COLO668 (cell line): Measurements from ENCODE around the gene IGSF23.
"Not testable (repeated sequence)": the region's sequence is repeated elsewhere in the genome, so short reads cannot be mapped to it uniquely, and the experiment has no call there.

Experiments used
- DNase-seq: peaks from one replicate; lab custom pipeline; 2025; ENCODE audit not compliant: unreplicated experiment; lab: John Stamatoyannopoulos, UW

IGSF23 gene

DNA sequence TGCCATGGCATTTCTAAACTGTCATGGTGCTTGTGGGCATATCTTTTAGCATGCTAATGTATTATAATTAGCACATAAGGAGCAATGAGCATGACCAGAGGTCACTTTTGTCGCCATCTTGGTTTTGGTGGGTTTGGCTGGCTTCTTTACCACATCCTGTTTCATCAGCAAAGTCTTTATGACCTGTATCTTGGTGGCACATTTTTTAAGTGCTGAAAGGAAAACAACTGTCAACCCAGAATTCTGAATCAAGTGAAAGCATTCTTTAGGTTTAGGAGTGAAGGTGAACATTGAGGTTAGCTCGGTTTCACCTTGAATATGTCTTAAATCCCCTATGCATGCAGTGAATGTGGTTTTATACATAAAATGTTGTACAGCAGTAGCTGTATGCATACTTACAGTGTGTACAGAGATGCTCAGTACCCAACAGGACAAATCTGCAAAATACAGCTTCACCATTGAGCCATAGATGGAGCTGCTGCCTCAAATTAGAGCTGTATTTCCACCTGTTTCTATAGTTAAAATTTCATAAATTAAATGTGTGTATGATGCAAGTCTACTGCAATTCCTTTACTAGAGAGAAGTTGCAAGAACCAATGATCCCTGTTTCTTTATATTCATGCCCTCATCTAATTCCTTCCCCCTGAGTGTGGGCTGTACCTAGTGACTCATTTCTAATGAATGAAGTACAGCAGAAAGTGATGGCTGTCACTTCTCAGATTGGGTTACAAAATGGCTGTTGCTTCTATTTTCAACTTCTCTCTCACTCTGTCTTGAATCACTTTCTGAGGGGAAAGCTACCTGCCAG is 25.2 kb upstream of the IGSF23 start:
- DNase-seq = no peak

DNA sequence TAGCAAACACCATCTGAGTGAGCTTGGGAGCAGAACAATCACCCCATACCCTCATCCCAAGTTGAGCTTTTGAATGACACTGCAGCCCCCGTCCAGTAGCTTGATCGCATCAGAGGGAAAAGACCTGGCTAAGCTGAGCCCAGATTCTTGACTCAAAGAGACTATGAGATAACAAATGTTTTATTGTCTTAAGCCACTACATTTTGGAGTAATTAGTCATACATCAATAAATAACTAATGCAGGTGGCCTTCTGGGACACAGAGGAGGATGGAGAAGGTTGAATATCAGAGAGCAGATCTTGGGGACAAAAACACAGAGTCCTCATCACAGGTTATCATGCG is 24.6 kb upstream of the IGSF23 start:
- no peak for DNase-seq

DNA sequence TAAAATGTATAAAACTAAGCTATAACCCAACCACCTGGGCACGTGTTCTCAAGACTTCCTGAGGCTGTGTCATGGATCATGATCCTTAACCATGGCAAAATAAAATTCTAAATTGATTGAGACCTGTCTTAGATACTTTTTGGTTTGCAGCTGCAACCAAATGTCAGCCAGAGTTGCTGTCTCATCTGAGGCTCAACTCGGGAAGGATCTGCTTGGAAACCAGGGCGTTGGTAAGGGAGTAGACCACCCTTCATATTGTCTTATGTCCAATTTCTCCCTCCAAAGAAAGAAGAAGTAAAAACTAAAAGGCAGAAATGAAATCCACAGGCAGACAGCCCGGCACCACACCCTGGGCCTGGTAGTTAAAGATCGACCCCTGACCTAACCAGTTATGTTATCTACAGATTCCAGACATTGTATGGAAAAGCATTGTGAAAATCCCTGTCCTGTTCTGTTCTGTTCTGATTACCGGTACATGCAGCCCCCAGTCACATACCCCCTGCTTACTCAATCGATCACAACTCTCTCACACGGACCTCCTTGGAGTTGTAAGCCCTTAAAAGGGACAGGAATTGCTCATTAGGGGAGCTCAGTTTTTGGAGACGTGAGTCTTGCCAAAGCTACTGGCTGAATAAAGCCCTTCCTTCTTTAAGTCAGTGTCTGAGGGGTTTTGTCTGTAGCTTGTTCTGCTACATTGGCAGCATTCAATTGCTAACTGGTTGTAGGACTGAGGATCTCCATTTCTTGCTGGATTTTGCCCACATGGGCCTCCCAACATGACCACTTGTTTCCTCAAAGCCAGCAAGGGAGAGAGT is 22.9 kb upstream of the IGSF23 start:
- no peak for DNase-seq

GRCh38 chr19:44591340-44591993 is 21.9 kb upstream of the IGSF23 start:
- not testable (repeated sequence) for DNase-seq

- DNase-seq = no peak
Observed at GRCh38 chr19:44592451-44592890, 20.9 kb upstream of the IGSF23 start.

DNA sequence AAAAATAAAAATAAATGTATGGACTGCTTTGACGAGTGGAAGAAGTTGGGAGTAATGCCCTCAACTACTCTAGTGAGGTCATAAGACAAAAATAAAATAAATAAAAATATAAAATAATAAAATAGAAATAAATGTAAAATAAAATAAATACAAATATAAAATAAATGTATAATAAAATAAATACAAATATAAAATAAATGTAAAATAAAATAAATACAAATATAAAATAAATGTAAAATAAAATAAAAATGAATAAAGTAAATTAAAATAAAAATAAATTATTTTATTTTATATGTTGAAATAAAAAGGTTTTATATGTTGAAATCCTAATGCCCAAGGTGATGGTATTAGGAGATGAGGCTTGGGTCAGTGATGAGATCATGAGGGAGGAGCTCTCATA is 20.1 kb upstream of the IGSF23 start:
- DNase-seq = no peak

DNA sequence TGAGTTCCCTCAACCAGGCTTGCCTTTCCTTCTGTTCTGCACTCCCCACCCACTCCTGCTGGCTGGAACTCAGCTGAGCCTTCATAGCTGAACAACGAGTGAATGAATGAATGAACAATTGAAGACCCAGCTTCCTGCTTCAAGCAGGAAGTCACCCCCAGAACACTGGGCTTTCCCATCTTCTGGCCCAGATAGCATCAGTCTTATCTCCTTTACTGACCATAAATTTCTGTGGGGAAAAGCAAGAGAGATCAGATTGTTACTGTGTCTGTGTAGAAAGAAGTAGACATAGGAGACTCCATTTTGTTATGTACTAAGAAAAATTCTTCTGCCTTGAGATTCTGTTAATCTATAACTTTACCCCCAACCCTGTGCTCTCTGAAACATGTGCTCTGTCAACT is 19.5 kb upstream of the IGSF23 start:
- not testable (repeated sequence) for DNase-seq

DNA sequence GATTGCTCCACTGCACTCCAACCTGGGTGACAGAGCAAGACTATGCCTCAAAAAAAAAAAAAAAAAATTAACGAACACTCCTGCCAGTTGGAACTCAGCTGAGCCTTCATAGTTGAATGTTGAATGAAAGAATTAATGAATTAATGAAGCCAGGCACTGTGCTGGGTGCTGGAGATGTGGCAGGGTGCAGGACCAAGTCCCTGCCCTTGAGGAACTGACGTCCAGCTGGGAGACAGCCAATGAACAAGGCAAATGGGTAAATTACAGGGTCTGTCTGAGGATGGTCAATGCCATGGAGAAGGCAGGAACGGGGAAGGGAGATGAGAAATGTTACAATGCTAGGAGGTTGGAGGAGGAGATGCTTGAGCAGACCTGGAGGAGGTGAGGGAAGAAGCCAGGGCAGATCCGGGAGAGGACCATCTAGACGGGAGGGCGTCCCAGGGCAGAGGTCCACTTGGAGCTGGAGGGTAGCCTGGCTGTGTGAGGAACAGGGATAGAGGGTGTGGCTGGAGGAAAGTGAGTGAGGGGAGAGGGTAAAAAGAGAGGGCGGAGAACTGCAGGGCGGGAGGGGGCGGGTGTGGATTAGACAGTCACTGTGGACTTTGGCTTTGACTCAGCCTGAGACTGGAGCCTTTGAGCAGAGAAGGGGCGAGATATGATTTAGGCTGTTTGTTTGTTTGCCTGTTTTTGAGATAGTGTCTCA is 16.8 kb upstream of the IGSF23 start:
- no peak for DNase-seq

DNA sequence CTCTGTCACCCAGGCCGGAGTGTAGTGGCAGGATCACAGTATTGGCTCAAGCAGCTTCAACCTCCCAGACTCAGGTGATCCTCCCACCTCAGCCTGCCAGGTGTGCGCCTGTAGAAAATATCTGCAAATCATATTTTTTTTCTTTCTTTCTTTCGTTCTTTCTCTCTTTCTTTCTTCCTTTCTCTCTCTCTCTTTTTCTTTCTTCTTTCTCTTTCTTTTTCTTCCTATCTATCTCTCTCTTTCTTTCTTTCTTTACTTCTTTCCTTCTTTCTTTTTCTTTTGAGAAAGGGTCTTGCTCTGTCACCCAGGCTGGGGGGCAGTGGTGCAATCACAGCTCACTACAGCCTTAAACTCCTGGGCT is 16.3 kb upstream of the IGSF23 start:
- DNase-seq = no peak

- no peak for DNase-seq
Observed at GRCh38 chr19:44598355-44598754, 15.0 kb upstream of the IGSF23 start.

GRCh38 chr19:44598880-44599279 is 14.5 kb upstream of the IGSF23 start:
- no peak for DNase-seq

DNA sequence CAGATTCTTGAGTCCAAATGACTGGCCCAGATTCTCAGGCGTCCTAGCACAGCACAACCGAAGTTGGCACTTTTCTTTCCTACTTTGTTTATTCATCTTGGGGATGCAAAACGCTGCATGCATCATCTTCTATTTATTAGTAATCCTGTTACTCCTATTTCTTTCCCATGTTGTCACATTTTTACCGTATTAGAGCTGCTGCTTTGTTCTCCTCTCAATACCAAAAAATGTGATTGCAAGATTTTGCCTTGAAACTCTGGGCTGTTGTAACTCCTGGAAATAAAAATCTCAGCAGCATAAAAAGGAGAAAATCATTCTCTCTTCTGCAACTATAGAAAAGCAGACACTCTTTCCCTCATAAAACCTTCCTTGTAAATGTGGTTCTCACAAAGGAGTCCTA is 12.9 kb upstream of the IGSF23 start:
- DNase-seq = no peak

DNA sequence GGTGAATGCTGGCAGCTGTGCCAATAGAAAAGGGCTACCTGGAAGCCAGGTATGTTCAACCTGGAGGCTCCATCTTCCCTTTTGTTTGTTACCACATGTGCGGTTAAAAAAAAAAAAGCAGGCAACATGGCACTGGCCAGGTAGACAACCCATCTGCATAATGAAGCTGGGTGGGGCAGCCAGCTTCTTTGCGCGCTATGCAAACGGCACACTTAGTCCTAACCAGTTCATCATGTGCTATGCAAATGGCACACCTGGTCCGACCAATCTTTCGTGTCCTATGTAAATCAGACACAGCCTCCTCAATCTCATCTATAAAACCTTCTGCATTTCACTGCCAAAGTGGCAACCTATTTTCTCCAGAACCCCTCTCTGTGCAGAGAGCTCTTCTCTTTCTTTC is 11.3 kb upstream of the IGSF23 start:
- DNase-seq = peak; percentile 48

DNA sequence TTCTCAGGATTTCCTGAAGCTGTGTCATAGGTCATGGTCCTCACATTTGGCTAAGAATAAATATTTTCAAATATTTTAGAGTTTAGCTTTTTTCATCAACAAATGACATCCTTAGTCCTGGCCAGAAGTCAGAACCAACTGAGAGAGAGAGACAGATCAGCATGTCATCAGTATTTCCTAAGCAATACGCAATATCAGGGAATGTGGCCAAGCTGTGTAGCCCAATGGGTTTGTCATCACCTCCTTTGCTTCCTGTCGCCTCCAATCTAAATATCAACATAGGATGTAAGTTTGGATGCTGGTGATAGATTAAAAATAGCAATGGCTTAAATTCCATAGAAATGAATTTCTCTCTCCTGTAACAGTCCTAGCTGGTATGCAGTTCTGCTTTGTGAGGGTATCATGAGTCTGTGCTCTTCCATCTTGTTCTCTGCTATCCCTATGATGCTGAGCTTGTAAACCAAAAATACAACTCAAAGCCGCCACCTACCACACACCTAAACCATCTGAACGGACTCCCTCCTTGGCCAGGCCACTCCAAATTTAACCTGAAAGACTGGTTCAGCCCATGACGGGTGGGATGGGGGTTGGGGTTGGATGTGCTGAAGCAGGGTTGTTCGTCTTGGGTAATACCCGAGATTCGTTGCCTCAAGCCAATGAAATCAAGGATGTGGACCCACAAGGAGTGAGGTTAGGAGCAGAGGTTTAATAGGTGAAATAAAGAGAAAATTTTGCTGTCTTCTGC is 10.0 kb upstream of the IGSF23 start:
- DNase-seq = no peak

GRCh38 chr19:44604241-44604640 is 9.1 kb upstream of the IGSF23 start:
- no peak for DNase-seq

- DNase-seq = no peak
Observed at GRCh38 chr19:44605547-44605946, 7.8 kb upstream of the IGSF23 start.

DNA sequence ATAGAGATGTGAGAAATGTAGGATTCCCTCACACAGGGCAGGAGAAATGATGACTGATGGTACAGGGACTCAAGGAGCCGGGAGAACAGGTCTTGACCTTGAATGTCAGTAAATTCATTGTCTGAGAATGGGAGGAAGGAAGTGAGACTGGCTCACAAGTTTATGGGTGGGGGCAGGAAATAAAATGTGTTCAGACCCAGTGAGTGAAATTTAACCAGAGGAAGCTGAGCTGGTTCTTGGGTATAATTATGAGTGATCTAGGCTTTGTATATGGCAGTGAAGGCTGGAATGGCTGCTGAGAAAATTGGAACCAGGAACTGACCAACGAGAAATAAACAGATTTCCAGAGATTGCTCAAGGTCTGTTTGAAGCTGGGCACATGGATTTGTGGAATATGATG is 6.3 kb upstream of the IGSF23 start:
- no peak for DNase-seq

DNA sequence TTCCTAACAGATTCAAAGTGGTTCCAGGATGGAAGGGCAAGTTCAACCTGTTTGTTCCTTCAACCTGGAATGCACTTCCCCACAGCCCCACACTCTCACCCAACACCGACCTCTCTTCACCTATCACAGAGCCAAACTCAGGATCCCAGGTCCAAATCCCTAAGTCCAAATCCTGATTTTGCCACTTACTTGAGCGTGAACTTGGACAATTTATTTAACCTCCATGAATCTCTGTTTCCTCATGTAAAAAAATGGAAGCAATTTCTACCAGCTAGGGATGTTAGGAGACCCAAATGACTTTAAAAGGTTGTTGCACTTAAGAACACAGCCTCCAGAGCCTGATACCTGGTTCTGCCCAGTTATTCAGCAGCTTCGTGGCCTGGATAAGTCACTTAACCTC is 5.4 kb upstream of the IGSF23 start:
- DNase-seq = no peak

DNA sequence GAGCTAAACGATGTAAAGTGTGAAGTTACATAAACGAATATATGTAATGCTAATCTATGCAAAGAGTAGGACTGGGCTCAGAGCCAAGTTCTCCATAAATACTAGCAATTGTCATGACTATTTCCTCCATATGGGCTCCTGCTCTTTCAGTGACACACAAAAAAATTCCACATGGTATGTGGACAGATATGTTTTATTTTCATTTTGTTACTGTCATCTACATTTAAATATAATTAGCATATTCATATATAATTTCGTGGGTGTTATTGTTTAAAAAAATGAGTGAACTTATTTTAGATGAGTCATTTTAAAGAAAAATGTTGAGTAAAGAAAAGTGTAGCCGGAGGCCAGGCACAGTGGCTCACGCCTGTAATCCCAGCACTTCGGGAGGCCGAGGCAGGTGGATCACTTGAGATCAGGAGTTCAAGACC is 5.0 kb upstream of the IGSF23 start:
- DNase-seq = peak; percentile 61

- DNase-seq = no peak
Observed at GRCh38 chr19:44609219-44609618, 4.1 kb upstream of the IGSF23 start.

- not testable (repeated sequence) for DNase-seq
Observed at GRCh38 chr19:44610497-44610896, 2.9 kb upstream of the IGSF23 start.
